ENCODE data around the gene PTPRN2. TPM values are rescaled to one million over a fixed set of nuclear protein-coding genes. Genes with fewer than 3 reads are reported as not detected.

Gene PTPRN2
- polyA plus RNA-seq, 1 of the 3 experiments (the other 2 are of a cell fraction): 4.0 TPM

GRCh38 chr7:158542651-158543566 is 44.7 kb downstream of the PTPRN2 start:
- Histone ChIP-seq H3K9me3 (no peaks in the 10 kb centered on the region), H2AFZ (ENCODE audit: low read depth) (no peak overlapping the region), H3K36me3 (replicated peaks in 1 of 2; ENCODE audit: control insufficient read depth in 1 of 2, insufficient read depth in 2 of 2, low read length in 1 of 2) (no peaks in the 10 kb centered on the region), H3K4me1 (ENCODE audit: control insufficient read depth in 1 of 2, insufficient read depth in 2 of 2, low read depth in 1 of 2, low read length in 1 of 2) (no peaks in the 10 kb centered on the region; a peak in 1 of 4 replicates), H3K9ac (no peak overlapping the region), H3K9me2 (no peaks in the 10 kb centered on the region), H3K27me3 (ENCODE audit: insufficient read depth) (no peaks in the 10 kb centered on the region), H3F3A (replicated peaks; ENCODE audit: insufficient read depth) (no peaks in the 10 kb centered on the region), H3K27ac (ENCODE audit: low read depth in 2 of 2, low read length in 1 of 2) (no peak overlapping the region), H3K79me2 (ENCODE audit: insufficient read depth) (no peaks in the 10 kb centered on the region), H3K4me2 (no peak overlapping the region), H4K20me1 (ENCODE audit: insufficient read depth) (no peaks in the 10 kb centered on the region), H3K4me3 (ENCODE audit: low read depth in 2 of 2, low read length in 1 of 2) (no peak overlapping the region)
- WGBS (ENCODE audit: low lambda C conversion rate): 56% methylated on average over 18 of the region's 19 CpGs
- POLR2A ChIA-PET: no interaction called here
- CTCF ChIA-PET: interaction anchor here (1.1 to 3.1 kb wide), 2 partner anchors 12 to 15 kb away, joined by 3 to 15 read pairs; no protein-coding TSS in a partner anchor
- no peak for DNase-seq
- TF ChIP-seq SMC3 (IDR thresholded peaks at IDR 0.05; ENCODE audit: low read depth, low read length) (no peak), TAF1 (IDR thresholded peaks at IDR 0.05; ENCODE audit: borderline replicate concordance, low read depth, low read length) (no peak), IRF3 (IDR thresholded peaks at IDR 0.05; ENCODE audit: low read depth, low read length) (no peak), MXI1 (IDR thresholded peaks at IDR 0.05; ENCODE audit: low read depth, low read length) (no peak), EP300 (IDR thresholded peaks at IDR 0.05; ENCODE audit: borderline replicate concordance in 1 of 2, low read depth in 1 of 2, low read length in 1 of 2) (no peak), RCOR1 (IDR thresholded peaks at IDR 0.05; ENCODE audit: low read length) (no peak), POLR2AphosphoS5 (IDR thresholded peaks at IDR 0.05; ENCODE audit: low read depth, low read length) (no peak), EZH2phosphoT487 (IDR thresholded peaks at IDR 0.05; ENCODE audit: borderline replicate concordance, low read depth) (no peak), CHD2 (IDR thresholded peaks at IDR 0.05; ENCODE audit: low read length, partially characterized antibody) (no peak), JUND (IDR thresholded peaks at IDR 0.05) (no peak), YY1 (IDR thresholded peaks at IDR 0.05; ENCODE audit: low read depth) (no peak), TCF12 (IDR thresholded peaks at IDR 0.05) (no peak), TEAD4 (IDR thresholded peaks at IDR 0.05; ENCODE audit: borderline replicate concordance, insufficient read depth) (no peak), NFIC (IDR thresholded peaks at IDR 0.05; ENCODE audit: borderline replicate concordance) (no peak), NRF1 (IDR thresholded peaks at IDR 0.05; ENCODE audit: low read depth, low read length) (no peak), REST (IDR thresholded peaks at IDR 0.05; ENCODE audit: low read depth, low read length) (no peak), RAD21 (IDR thresholded peaks at IDR 0.05; ENCODE audit: low read length) (no peak), CTCF (IDR thresholded peaks at IDR 0.05) (no peak), USF1 (IDR thresholded peaks at IDR 0.05; ENCODE audit: borderline replicate concordance, low read depth) (no peak)
- TF ChIP-seq, protein P1, sequence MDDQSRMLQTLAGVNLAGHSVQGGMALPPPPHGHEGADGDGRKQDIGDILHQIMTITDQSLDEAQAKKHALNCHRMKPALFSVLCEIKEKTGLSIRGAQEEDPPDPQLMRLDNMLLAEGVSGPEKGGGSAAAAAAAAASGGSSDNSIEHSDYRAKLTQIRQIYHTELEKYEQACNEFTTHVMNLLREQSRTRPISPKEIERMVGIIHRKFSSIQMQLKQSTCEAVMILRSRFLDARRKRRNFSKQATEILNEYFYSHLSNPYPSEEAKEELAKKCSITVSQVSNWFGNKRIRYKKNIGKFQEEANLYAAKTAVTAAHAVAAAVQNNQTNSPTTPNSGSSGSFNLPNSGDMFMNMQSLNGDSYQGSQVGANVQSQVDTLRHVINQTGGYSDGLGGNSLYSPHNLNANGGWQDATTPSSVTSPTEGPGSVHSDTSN (IDR thresholded peaks at IDR 0.05): no peak
